Activated T-helper 17 cell treated with anti-CD3 and anti-CD28 coated beads, Interleukin-2, amount 50 U/mL, for 72 hours (primary cell): ENCODE measurements around the gene RNF149. TPM values are rescaled to one million over a fixed set of nuclear protein-coding genes. Genes with fewer than 3 reads are reported as not detected.

Experiments
- ATAC-seq: fragments of 150-1000 bp; cut with Tn5 transposase; replicated peaks from 2 replicates; pipeline ENCODE4 v1.10.0; 2021; ENCODE audit warnings: mild to moderate bottlenecking, moderate library complexity
- H3K27ac Mint-ChIP-seq: one replicate; pipeline ENCODE4 v1.8.0; 2022; ENCODE audit warnings: mixed read lengths
- H3K27me3 Mint-ChIP-seq: one replicate; pipeline ENCODE4 v1.8.0; 2022; ENCODE audit warnings: mixed read lengths
- H3K36me3 Mint-ChIP-seq: one replicate; pipeline ENCODE4 v1.8.0; 2022; ENCODE audit warnings: low read depth, mild to moderate bottlenecking, mixed read lengths
- H3K4me1 Mint-ChIP-seq: one replicate; pipeline ENCODE4 v1.8.0; 2022; ENCODE audit warnings: mixed read lengths
- H3K4me3 Mint-ChIP-seq: one replicate; pipeline ENCODE4 v1.8.0; 2022; ENCODE audit warnings: mild to moderate bottlenecking, mixed read lengths
- H3K9me3 Mint-ChIP-seq: one replicate; pipeline ENCODE4 v1.8.0; 2022; ENCODE audit warnings: mixed read lengths
- total RNA-seq, 2 donors: library from RNA; stranded (reverse); gene quantifications; one replicate each; pipeline ENCODE4 v1.2.3, GENCODE V29; 2022

RNF149 gene
- total RNA-seq, 2 donors from 2014 or later: 83.5 to 108 TPM

GRCh38 chr2:101230541-101231001 lies 77.9 kb downstream of the RNF149 start:
- no peak overlapping the region for H3K27ac Mint-ChIP-seq
- no peaks in the 10 kb centered on the region for H3K4me1 Mint-ChIP-seq
- ATAC-seq: no peak
- no peaks in the 10 kb centered on the region for H3K36me3 Mint-ChIP-seq
- H3K4me3 Mint-ChIP-seq: no peak overlapping the region
- H3K9me3 Mint-ChIP-seq: no peaks in the 10 kb centered on the region
- no peaks in the 10 kb centered on the region for H3K27me3 Mint-ChIP-seq

Other genes with a start within 250 kb of the RNF149 start
- under 1 TPM; 0.45 to 0.95 TPM for gene TBC1D8, start 157.3 kb downstream of the RNF149 start, total RNA-seq
- gene CNOT11, start 55.8 kb downstream of the RNF149 start, total RNA-seq: 10 to 100 TPM; 38.5 to 56.1 TPM
- gene CREG2, start 78.8 kb upstream of the RNF149 start, total RNA-seq: not detected
- gene RFX8, start 166.4 kb upstream of the RNF149 start, total RNA-seq: under 1 TPM; 0.45 to 0.48 TPM